Parathyroid adenoma (tissue), 2 donors: ENCODE data around the gene XPC.

Source experiments
- H2AFZ ChIP-seq: fragments of 300-600 bp; sonication (generic); one replicate; pipeline ENCODE4 v1.7.0; 2017; ENCODE audit warnings: antibody characterized with exemption, mild to moderate bottlenecking
- H3K27ac ChIP-seq: fragments of 300-600 bp; sonication (generic); one replicate; pipeline ENCODE4 v1.7.0; 2017
- H3K27me3 ChIP-seq: fragments of 300-600 bp; sonication (generic); one replicate; pipeline ENCODE4 v1.7.0; 2017; ENCODE audit warnings: low read length; ENCODE audit not compliant: control insufficient read depth, insufficient read depth
- H3K36me3 ChIP-seq: fragments of 300-600 bp; sonication (generic); one replicate; pipeline ENCODE4 v1.7.0; 2017; ENCODE audit warnings: low read length; ENCODE audit not compliant: control insufficient read depth, insufficient read depth
- H3K4me1 ChIP-seq: fragments of 300-600 bp; sonication (generic); one replicate; pipeline ENCODE4 v1.7.0; 2017; ENCODE audit warnings: control low read depth
- H3K4me2 ChIP-seq: fragments of 300-600 bp; sonication (generic); one replicate; pipeline ENCODE4 v1.7.0; 2017; ENCODE audit warnings: low read length
- H3K4me3 ChIP-seq: fragments of 300-600 bp; sonication (generic); one replicate; pipeline ENCODE4 v1.7.0; 2017; ENCODE audit warnings: low read depth, low read length
- H3K79me2 ChIP-seq: fragments of 300-600 bp; sonication (generic); one replicate; pipeline ENCODE4 v1.7.0; 2017; ENCODE audit warnings: control low read depth
- H3K9ac ChIP-seq: fragments of 300-600 bp; sonication (generic); one replicate; pipeline ENCODE4 v1.7.0; 2017; ENCODE audit warnings: mild to moderate bottlenecking
- H3K9me3 ChIP-seq: fragments of 300-600 bp; sonication (generic); one replicate; pipeline ENCODE4 v1.7.0; 2017; ENCODE audit warnings: low read length; ENCODE audit not compliant: control insufficient read depth
- CTCF ChIP-seq: fragments of 300-600 bp; sonication (generic); IDR thresholded peaks from one replicate; pipeline ENCODE4 v1.7.0; 2017; ENCODE audit warnings: antibody characterized with exemption, mild to moderate bottlenecking
- donor health status: primary hyperparathyroidism.

The XPC gene

GRCh38 chr3:14161282-14161681 lies 17.1 kb downstream of the XPC start:
- Histone ChIP-seq H3K27me3 (no peaks in the 10 kb centered on the region), H3K9me3 (no peaks in the 10 kb centered on the region), H3K36me3 (peaks cover 3% of the 10 kb centered on the region), H3K4me1 (no peaks in the 10 kb centered on the region), H2AFZ (no peak overlapping the region), H3K4me3 (no peak overlapping the region), H3K27ac (no peak overlapping the region), H3K4me2 (no peak overlapping the region), H3K79me2 (peaks cover 8% of the 10 kb centered on the region), H3K9ac (no peak overlapping the region)
- no peak for TF ChIP-seq CTCF

- no peak for TF ChIP-seq CTCF
- no peaks in the 10 kb centered on the region for H3K9me3 ChIP-seq
- no peak overlapping the region for H2AFZ ChIP-seq
Observed at GRCh38 chr3:14159426-14159825, 19.0 kb downstream of the XPC start.

GRCh38 chr3:14158370-14158769 lies 20.0 kb downstream of the XPC start:
- H3K4me1 ChIP-seq: no peaks in the 10 kb centered on the region

More at GRCh38 chr3:14159426-14159825, 19.0 kb downstream of the XPC start:
- Histone ChIP-seq H3K4me2 (no peak overlapping the region), H3K79me2 (peaks cover 8% of the 10 kb centered on the region), H3K27me3 (no peaks in the 10 kb centered on the region), H3K9ac (no peak overlapping the region), H3K4me1 (no peaks in the 10 kb centered on the region), H3K36me3 (peaks cover 3% of the 10 kb centered on the region), H3K4me3 (no peak overlapping the region), H3K27ac (no peak overlapping the region)

GRCh38 chr3:14157951-14158350 lies 20.4 kb downstream of the XPC start:
- no peak overlapping the region for H3K27ac ChIP-seq
- TF ChIP-seq CTCF: no peak
- H3K36me3 ChIP-seq: peaks cover 3% of the 10 kb centered on the region
- no peaks in the 10 kb centered on the region for H3K9me3 ChIP-seq
- H3K9ac ChIP-seq: no peak overlapping the region
- H3K27me3 ChIP-seq: no peaks in the 10 kb centered on the region
- H3K79me2 ChIP-seq: peaks cover 10% of the 10 kb centered on the region
- no peak overlapping the region for H2AFZ ChIP-seq
- H3K4me3 ChIP-seq: no peak overlapping the region
- H3K4me2 ChIP-seq: no peak overlapping the region
- no peaks in the 10 kb centered on the region for H3K4me1 ChIP-seq

More at GRCh38 chr3:14158370-14158769, 20.0 kb downstream of the XPC start:
- Histone ChIP-seq H3K36me3 (peaks cover 3% of the 10 kb centered on the region), H3K79me2 (peaks cover 10% of the 10 kb centered on the region), H3K4me2 (no peak overlapping the region), H3K27me3 (no peaks in the 10 kb centered on the region), H3K9me3 (no peaks in the 10 kb centered on the region), H3K4me3 (no peak overlapping the region), H3K27ac (no peak overlapping the region), H2AFZ (no peak overlapping the region), H3K9ac (no peak overlapping the region)
- no peak for TF ChIP-seq CTCF

- TF ChIP-seq CTCF: no peak
- Histone ChIP-seq H2AFZ (no peak overlapping the region), H3K27ac (no peak overlapping the region), H3K4me1 (no peaks in the 10 kb centered on the region), H3K79me2 (peaks cover 10% of the 10 kb centered on the region), H3K4me2 (no peak overlapping the region), H3K4me3 (no peak overlapping the region), H3K9me3 (no peaks in the 10 kb centered on the region), H3K27me3 (no peaks in the 10 kb centered on the region), H3K9ac (no peak overlapping the region), H3K36me3 (peaks cover 3% of the 10 kb centered on the region)
Observed at GRCh38 chr3:14156843-14157561, 21.4 kb downstream of the XPC start.
